K562 (cell line): ENCODE results near the gene GET3. TPM values are rescaled to one million over a fixed set of nuclear protein-coding genes. Genes with fewer than 3 reads are reported as not detected.
A peak's percentile ranks its signal among the peaks of the same experiment; 100 is the strongest.

ENCODE experiments used
- ATF2 ChIP-seq: sonication (generic); formaldehyde crosslinking; IDR thresholded peaks from 2 replicates; pipeline ENCODE4 v1.8.1; 2022; ENCODE audit warnings: missing genetic modification reagents
- CTCFL ChIP-seq: IDR thresholded peaks from 2 replicates; pipeline ENCODE4 v1.6.1; 2011; ENCODE audit warnings: borderline replicate concordance, low read depth, mild to moderate bottlenecking, moderate library complexity, low read length; ENCODE audit not compliant: insufficient read depth, poor library complexity, severe bottlenecking
- HMG20A ChIP-seq: fragments of 450-650 bp; formaldehyde crosslinking; conservative IDR thresholded peaks from 2 replicates; pipeline ENCODE4 v1.4.0; 2020; ENCODE audit warnings: mild to moderate bottlenecking, mixed read lengths
- KLF13 ChIP-seq: fragments of 450-650 bp; IDR thresholded peaks from 2 replicates; pipeline ENCODE4 v1.6.1; 2016; ENCODE audit warnings: missing genetic modification characterization, low read depth, mild to moderate bottlenecking, missing compliant biosample characterization, moderate library complexity, borderline replicate concordance
- RB1 ChIP-seq: fragments of 450-650 bp; IDR thresholded peaks from 2 replicates; pipeline ENCODE4 v1.6.1; 2017; ENCODE audit warnings: low read depth, mild to moderate bottlenecking
- SOX6 ChIP-seq: fragments of 450-650 bp; IDR thresholded peaks from 2 replicates; pipeline ENCODE4 v1.6.1; 2014; ENCODE audit warnings: mild to moderate bottlenecking
- ZSCAN29 ChIP-seq: fragments of 450-650 bp; IDR thresholded peaks from 2 replicates; pipeline ENCODE4 v1.6.1; 2017
- polyA plus RNA-seq, 8 experiments: library from polyadenylated mRNA; depleted of rRNA in 4 of 8; stranded (reverse) in 5 of 8; unstranded in 3 of 8; fragments of >200 nt; fragmentation: Nextera tagmentation in 2 of 8; fragmentation: Illumina TruSeq in 1 of 8; extraction: Ambion mirVana in 2 of 8; extraction: Trizol in 1 of 8; gene quantifications; 2 replicates each; pipeline versions ENCODE4 v1.2.1 to v1.2.3, GENCODE V29; 2011 to 2014; ENCODE audit warnings: inconsistent platforms in 1 of 8, missing spikeins in 1 of 8
- total RNA-seq, 7 experiments: library from RNA; depleted of rRNA in 6 of 7; stranded (reverse); fragments of >200 nt in 6 of 7; fragmentation: Illumina TruSeq in 2 of 7; extraction: Trizol in 2 of 7; gene quantifications; 2 replicates each; pipeline versions ENCODE4 v1.2.1 to v1.2.3, GENCODE V29; 2011 to 2021; ENCODE audit warnings: low replicate concordance in 1 of 7
- TF ChIP-seq, protein P1 (sequence below), 2 experiments: fragments of 450-650 bp; conservative IDR thresholded peaks; 2 replicates each; pipeline ENCODE4 v1.6.1; 2017; ENCODE audit warnings: mild to moderate bottlenecking in 2 of 2, moderate library complexity in 2 of 2
- TF ChIP-seq, protein P2 (sequence below): sonication (generic); formaldehyde crosslinking; IDR thresholded peaks from 2 replicates; pipeline ENCODE4 v1.8.1; 2023; ENCODE audit warnings: mild to moderate bottlenecking, missing genetic modification reagents

The GET3 gene
- total and polyA plus RNA-seq, 9 of the 15 experiments (the other 6 are each of a cell fraction or from before 2014, with no cell fraction given), result 8.3 to 83.5 (median 51.8) TPM

DNA sequence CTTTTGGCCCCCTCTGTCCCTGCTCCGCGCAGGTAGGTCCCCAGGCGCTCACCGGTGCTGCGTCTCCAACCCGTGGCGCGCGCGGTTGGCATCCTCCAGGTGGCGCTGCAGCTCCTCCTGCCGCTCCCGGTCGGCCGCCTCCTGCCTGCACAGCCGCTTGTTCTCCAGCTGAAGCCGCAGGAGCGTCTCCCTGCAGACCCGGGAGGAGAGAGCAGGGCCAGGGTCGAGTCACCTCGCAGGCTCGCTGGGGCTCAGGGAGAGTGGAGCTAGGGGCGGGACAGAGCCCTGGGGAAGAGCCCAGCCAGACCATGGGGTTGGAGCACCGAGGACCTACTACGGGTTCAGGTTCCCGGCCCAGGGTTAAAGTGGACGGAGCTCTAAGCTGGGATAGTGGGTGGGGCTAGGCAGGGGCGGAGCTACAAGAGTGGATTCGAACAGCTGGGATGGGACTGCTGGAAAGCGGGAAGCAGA is 28.8 kb downstream of the GET3 start (continued):
- TF ChIP-seq RB1, result peak; percentile 58; the same call in 1 of the 2 replicates
- no peak for TF ChIP-seq SOX6
- TF ChIP-seq, protein P1, sequence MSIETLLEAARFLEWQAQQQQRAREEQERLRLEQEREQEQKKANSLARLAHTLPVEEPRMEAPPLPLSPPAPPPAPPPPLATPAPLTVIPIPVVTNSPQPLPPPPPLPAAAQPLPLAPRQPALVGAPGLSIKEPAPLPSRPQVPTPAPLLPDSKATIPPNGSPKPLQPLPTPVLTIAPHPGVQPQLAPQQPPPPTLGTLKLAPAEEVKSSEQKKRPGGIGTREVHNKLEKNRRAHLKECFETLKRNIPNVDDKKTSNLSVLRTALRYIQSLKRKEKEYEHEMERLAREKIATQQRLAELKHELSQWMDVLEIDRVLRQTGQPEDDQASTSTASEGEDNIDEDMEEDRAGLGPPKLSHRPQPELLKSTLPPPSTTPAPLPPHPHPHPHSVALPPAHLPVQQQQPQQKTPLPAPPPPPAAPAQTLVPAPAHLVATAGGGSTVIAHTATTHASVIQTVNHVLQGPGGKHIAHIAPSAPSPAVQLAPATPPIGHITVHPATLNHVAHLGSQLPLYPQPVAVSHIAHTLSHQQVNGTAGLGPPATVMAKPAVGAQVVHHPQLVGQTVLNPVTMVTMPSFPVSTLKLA (conservative IDR thresholded peaks at IDR 0.05), result no peak
- no peak for TF ChIP-seq ATF2
- TF ChIP-seq CTCFL, result peak; percentile 46
- TF ChIP-seq ZSCAN29, result no peak
- TF ChIP-seq, protein P2, sequence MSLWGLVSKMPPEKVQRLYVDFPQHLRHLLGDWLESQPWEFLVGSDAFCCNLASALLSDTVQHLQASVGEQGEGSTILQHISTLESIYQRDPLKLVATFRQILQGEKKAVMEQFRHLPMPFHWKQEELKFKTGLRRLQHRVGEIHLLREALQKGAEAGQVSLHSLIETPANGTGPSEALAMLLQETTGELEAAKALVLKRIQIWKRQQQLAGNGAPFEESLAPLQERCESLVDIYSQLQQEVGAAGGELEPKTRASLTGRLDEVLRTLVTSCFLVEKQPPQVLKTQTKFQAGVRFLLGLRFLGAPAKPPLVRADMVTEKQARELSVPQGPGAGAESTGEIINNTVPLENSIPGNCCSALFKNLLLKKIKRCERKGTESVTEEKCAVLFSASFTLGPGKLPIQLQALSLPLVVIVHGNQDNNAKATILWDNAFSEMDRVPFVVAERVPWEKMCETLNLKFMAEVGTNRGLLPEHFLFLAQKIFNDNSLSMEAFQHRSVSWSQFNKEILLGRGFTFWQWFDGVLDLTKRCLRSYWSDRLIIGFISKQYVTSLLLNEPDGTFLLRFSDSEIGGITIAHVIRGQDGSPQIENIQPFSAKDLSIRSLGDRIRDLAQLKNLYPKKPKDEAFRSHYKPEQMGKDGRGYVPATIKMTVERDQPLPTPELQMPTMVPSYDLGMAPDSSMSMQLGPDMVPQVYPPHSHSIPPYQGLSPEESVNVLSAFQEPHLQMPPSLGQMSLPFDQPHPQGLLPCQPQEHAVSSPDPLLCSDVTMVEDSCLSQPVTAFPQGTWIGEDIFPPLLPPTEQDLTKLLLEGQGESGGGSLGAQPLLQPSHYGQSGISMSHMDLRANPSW, result no peak
- no peak for TF ChIP-seq HMG20A (CRISPR knock-in tag)
- TF ChIP-seq KLF13 (tag), result no peak
